ENCODE measurements around the gene IL1RAPL2. TPM values are rescaled to one million over a fixed set of nuclear protein-coding genes. Genes with fewer than 3 reads are reported as not detected.

The IL1RAPL2 gene
- total RNA-seq, 1 experiment from 2014 or later = not detected

GRCh38 chrX:105267167-105267566 lies 701.2 kb downstream of the IL1RAPL2 start:
- no peak for DNase-seq (ENCODE audit: low read depth)

GRCh38 chrX:105269386-105269785 lies 703.4 kb downstream of the IL1RAPL2 start:
- no peak for DNase-seq (ENCODE audit: low read depth)

GRCh38 chrX:105273326-105273725 lies 707.3 kb downstream of the IL1RAPL2 start:
- DNase-seq (ENCODE audit: low read depth) = no peak

GRCh38 chrX:105274091-105274490 lies 708.1 kb downstream of the IL1RAPL2 start:
- DNase-seq (ENCODE audit: low read depth) = no peak

GRCh38 chrX:105277132-105277531 lies 711.1 kb downstream of the IL1RAPL2 start:
- DNase-seq (ENCODE audit: low read depth) = no peak

GRCh38 chrX:105282077-105282476 lies 716.1 kb downstream of the IL1RAPL2 start:
- DNase-seq (ENCODE audit: low read depth) = no peak

- no peak for DNase-seq (ENCODE audit: low read depth)
Measured at GRCh38 chrX:105297041-105297440, 731.0 kb downstream of the IL1RAPL2 start.

GRCh38 chrX:105299286-105299685 lies 733.3 kb downstream of the IL1RAPL2 start:
- no peak for DNase-seq (ENCODE audit: low read depth)

- no peak for DNase-seq (ENCODE audit: low read depth)
Measured at GRCh38 chrX:105302246-105302645, 736.2 kb downstream of the IL1RAPL2 start.

- DNase-seq (ENCODE audit: low read depth) = no peak
Measured at GRCh38 chrX:105307762-105308161, 741.8 kb downstream of the IL1RAPL2 start.

- DNase-seq (ENCODE audit: low read depth) = no peak
Measured at GRCh38 chrX:105313596-105313995, 747.6 kb downstream of the IL1RAPL2 start.

- no peak for DNase-seq (ENCODE audit: low read depth)
Measured at GRCh38 chrX:105314458-105314857, 748.5 kb downstream of the IL1RAPL2 start.

- no peak for DNase-seq (ENCODE audit: low read depth)
Measured at GRCh38 chrX:105315248-105315647, 749.2 kb downstream of the IL1RAPL2 start.

- no peak for DNase-seq (ENCODE audit: low read depth)
Measured at GRCh38 chrX:105317117-105317516, 751.1 kb downstream of the IL1RAPL2 start.

- no peak for DNase-seq (ENCODE audit: low read depth)
Measured at GRCh38 chrX:105323928-105324327, 757.9 kb downstream of the IL1RAPL2 start.

- DNase-seq (ENCODE audit: low read depth) = no peak
Measured at GRCh38 chrX:105328773-105329172, 762.8 kb downstream of the IL1RAPL2 start.

- no peak for DNase-seq (ENCODE audit: low read depth)
Measured at GRCh38 chrX:105331244-105331643, 765.2 kb downstream of the IL1RAPL2 start.

GRCh38 chrX:105347373-105347772 lies 781.4 kb downstream of the IL1RAPL2 start:
- no peak for DNase-seq (ENCODE audit: low read depth)

GRCh38 chrX:105349476-105349875 lies 783.5 kb downstream of the IL1RAPL2 start:
- DNase-seq (ENCODE audit: low read depth) = no peak

GRCh38 chrX:105375816-105376215 lies 809.8 kb downstream of the IL1RAPL2 start:
- no peak for DNase-seq (ENCODE audit: low read depth)

GRCh38 chrX:105424729-105425128 lies 858.7 kb downstream of the IL1RAPL2 start:
- DNase-seq (ENCODE audit: low read depth) = no peak

GRCh38 chrX:105451401-105451800 lies 885.4 kb downstream of the IL1RAPL2 start:
- DNase-seq (ENCODE audit: low read depth) = no peak

- DNase-seq (ENCODE audit: low read depth) = no peak
Measured at GRCh38 chrX:105458846-105459245, 892.8 kb downstream of the IL1RAPL2 start.

- DNase-seq (ENCODE audit: low read depth) = no peak
Measured at GRCh38 chrX:105460376-105460775, 894.4 kb downstream of the IL1RAPL2 start.

- DNase-seq (ENCODE audit: low read depth) = no peak
Measured at GRCh38 chrX:105461016-105461415, 895.0 kb downstream of the IL1RAPL2 start.
